HuH-7 (cell line): ENCODE results near the gene CHFR.
A peak's percentile ranks its signal among the peaks of the same experiment; 100 is the strongest.
"Not testable (repeated sequence)": the region's sequence is repeated elsewhere in the genome, so short reads cannot be mapped to it uniquely, and the experiment has no call there.

Experiments
- DNase-seq: peaks from one replicate; pipeline ENCODE4 v3.0.0; 2011; ENCODE audit warnings: low spot score

CHFR gene

GRCh38 chr12:132840536-132840935 lies 46.9 kb downstream of the CHFR start:
- no peak for DNase-seq

- DNase-seq, result no peak
These were observed 47.7 kb downstream of the CHFR start for GRCh38 chr12:132839558-132840235.

- DNase-seq, result no peak
These were observed 48.9 kb downstream of the CHFR start for GRCh38 chr12:132838410-132839080.

- DNase-seq, result no peak
These were observed 49.6 kb downstream of the CHFR start for GRCh38 chr12:132837693-132838409.

GRCh38 chr12:132836795-132837331 lies 50.5 kb downstream of the CHFR start:
- DNase-seq, result no peak

- DNase-seq, result not testable (repeated sequence)
These were observed 51.2 kb downstream of the CHFR start for GRCh38 chr12:132836230-132836629.

GRCh38 chr12:132835076-132836025 lies 52.1 kb downstream of the CHFR start:
- DNase-seq, result no peak

- no peak for DNase-seq
These were observed 53.2 kb downstream of the CHFR start for GRCh38 chr12:132834181-132834711.

GRCh38 chr12:132833341-132833740 lies 54.1 kb downstream of the CHFR start:
- no peak for DNase-seq

GRCh38 chr12:132831771-132832170 lies 55.6 kb downstream of the CHFR start:
- DNase-seq, result no peak

- peak; percentile 91 for DNase-seq
These were observed 58.5 kb downstream of the CHFR start, which contains the start of gene GOLGA3 for GRCh38 chr12:132828706-132829534. Gene GOLGA3 (minus strand): TSS chr12:132828869. CDS start chr12:132822128, 6,741 bp downstream.

GRCh38 chr12:132827763-132828703 lies 59.4 kb downstream of the CHFR start:
- DNase-seq, result peak; percentile 44

GRCh38 chr12:132825861-132826260 lies 61.5 kb downstream of the CHFR start:
- DNase-seq, result no peak

GRCh38 chr12:132825089-132825488 lies 62.3 kb downstream of the CHFR start:
- DNase-seq, result no peak

- DNase-seq, result no peak
These were observed 63.4 kb downstream of the CHFR start for GRCh38 chr12:132824053-132824452.

- DNase-seq, result no peak
These were observed 68.8 kb downstream of the CHFR start for GRCh38 chr12:132818562-132818961.

- DNase-seq, result no peak
These were observed 73.2 kb downstream of the CHFR start for GRCh38 chr12:132814232-132814631.

GRCh38 chr12:132813443-132813842 lies 74.0 kb downstream of the CHFR start:
- DNase-seq, result no peak

GRCh38 chr12:132812631-132813305 lies 74.6 kb downstream of the CHFR start:
- no peak for DNase-seq
